ENCODE measurements around the gene CFAP52. TPM values are rescaled to one million over a fixed set of nuclear protein-coding genes. Genes with fewer than 3 reads are reported as not detected.

The CFAP52 gene
- total and polyA plus RNA-seq, 2 experiments from 2014 or later = not detected

DNA sequence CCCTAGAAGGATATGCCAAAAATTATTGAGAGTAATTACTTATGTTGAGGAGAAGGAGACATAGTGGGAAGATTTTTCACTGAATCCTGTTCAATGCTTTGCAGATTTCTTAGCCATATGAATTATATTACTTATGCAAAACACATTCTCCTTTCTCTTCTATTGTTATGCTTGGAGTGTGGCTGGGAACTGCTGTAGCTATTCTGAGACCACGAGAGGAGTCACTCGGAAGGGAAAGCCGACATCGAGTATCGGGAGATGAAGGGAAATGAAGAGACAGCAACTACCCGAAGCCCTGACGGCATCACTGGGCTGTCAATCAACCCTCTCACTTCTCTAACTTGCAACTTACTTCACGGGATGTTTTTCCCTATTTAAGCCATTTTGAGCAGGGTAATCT is 40.4 kb upstream of the CFAP52 start:
- peaks cover 4% of the 10 kb centered on the region for H3K27me3 Mint-ChIP-seq (ENCODE audit: insufficient read depth, low read depth, poor library complexity)
- Histone ChIP-seq H3K4me2 (no peak overlapping the region), H3K9me2 (ENCODE audit: insufficient read depth) (0 out of 2 replicates have a peak, but pooled peaks cover 3% of the 10 kb centered on the region), H3K79me2 (replicated peaks; ENCODE audit: insufficient read depth) (no peaks in the 10 kb centered on the region), H3K27me3 (ENCODE audit: insufficient read depth) (no peaks in the 10 kb centered on the region), H3K4me1 (ENCODE audit: insufficient read depth) (0 out of 2 replicates have a peak, but pooled peaks cover 7% of the 10 kb centered on the region), H3K27ac (ENCODE audit: low read depth) (no peak overlapping the region), H3F3A (replicated peaks; ENCODE audit: low read depth) (no peaks in the 10 kb centered on the region), H2AFZ (no peak overlapping the region), H3K36me3 (ENCODE audit: insufficient read depth) (no peaks in the 10 kb centered on the region), H3K4me3 (no peak overlapping the region), H4K20me1 (replicated peaks; ENCODE audit: insufficient read depth) (no peaks in the 10 kb centered on the region)
- ATAC-seq (no peak), DNase-seq (ENCODE audit: low spot score) (no peak)
- no peaks in the 10 kb centered on the region; the same call in 2 of the 3 replicates for H3K9me3 Mint-ChIP-seq
- H3K4me1 Mint-ChIP-seq = peaks cover 12% of the 10 kb centered on the region; the same call in 2 of the 3 replicates
- no peak overlapping the region for H3K27ac Mint-ChIP-seq
- no peak overlapping the region for H3K4me3 Mint-ChIP-seq
- TF ChIP-seq EZH2 (IDR thresholded peaks at IDR 0.05; ENCODE audit: low read depth, unreplicated experiment) (no peak), NANOG (IDR thresholded peaks at IDR 0.05; ENCODE audit: borderline replicate concordance) (no peak), ZNF114 (CRISPR knock-in tag; IDR thresholded peaks at IDR 0.05) (no peak), ZNF331 (CRISPR knock-in tag; IDR thresholded peaks at IDR 0.05; ENCODE audit: low read depth) (no peak), CREB1 (CRISPR knock-in tag; IDR thresholded peaks at IDR 0.05; ENCODE audit: low read depth) (no peak), EZH2phosphoT487 (IDR thresholded peaks at IDR 0.05; ENCODE audit: unreplicated experiment) (no peak), STAT1 (IDR thresholded peaks at IDR 0.05; ENCODE audit: unreplicated experiment) (no peak)
- TF ChIP-seq, protein P1, sequence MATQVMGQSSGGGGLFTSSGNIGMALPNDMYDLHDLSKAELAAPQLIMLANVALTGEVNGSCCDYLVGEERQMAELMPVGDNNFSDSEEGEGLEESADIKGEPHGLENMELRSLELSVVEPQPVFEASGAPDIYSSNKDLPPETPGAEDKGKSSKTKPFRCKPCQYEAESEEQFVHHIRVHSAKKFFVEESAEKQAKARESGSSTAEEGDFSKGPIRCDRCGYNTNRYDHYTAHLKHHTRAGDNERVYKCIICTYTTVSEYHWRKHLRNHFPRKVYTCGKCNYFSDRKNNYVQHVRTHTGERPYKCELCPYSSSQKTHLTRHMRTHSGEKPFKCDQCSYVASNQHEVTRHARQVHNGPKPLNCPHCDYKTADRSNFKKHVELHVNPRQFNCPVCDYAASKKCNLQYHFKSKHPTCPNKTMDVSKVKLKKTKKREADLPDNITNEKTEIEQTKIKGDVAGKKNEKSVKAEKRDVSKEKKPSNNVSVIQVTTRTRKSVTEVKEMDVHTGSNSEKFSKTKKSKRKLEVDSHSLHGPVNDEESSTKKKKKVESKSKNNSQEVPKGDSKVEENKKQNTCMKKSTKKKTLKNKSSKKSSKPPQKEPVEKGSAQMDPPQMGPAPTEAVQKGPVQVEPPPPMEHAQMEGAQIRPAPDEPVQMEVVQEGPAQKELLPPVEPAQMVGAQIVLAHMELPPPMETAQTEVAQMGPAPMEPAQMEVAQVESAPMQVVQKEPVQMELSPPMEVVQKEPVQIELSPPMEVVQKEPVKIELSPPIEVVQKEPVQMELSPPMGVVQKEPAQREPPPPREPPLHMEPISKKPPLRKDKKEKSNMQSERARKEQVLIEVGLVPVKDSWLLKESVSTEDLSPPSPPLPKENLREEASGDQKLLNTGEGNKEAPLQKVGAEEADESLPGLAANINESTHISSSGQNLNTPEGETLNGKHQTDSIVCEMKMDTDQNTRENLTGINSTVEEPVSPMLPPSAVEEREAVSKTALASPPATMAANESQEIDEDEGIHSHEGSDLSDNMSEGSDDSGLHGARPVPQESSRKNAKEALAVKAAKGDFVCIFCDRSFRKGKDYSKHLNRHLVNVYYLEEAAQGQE (IDR thresholded peaks at IDR 0.05; ENCODE audit: unreplicated experiment) = no peak
- TF ChIP-seq, protein P2, sequence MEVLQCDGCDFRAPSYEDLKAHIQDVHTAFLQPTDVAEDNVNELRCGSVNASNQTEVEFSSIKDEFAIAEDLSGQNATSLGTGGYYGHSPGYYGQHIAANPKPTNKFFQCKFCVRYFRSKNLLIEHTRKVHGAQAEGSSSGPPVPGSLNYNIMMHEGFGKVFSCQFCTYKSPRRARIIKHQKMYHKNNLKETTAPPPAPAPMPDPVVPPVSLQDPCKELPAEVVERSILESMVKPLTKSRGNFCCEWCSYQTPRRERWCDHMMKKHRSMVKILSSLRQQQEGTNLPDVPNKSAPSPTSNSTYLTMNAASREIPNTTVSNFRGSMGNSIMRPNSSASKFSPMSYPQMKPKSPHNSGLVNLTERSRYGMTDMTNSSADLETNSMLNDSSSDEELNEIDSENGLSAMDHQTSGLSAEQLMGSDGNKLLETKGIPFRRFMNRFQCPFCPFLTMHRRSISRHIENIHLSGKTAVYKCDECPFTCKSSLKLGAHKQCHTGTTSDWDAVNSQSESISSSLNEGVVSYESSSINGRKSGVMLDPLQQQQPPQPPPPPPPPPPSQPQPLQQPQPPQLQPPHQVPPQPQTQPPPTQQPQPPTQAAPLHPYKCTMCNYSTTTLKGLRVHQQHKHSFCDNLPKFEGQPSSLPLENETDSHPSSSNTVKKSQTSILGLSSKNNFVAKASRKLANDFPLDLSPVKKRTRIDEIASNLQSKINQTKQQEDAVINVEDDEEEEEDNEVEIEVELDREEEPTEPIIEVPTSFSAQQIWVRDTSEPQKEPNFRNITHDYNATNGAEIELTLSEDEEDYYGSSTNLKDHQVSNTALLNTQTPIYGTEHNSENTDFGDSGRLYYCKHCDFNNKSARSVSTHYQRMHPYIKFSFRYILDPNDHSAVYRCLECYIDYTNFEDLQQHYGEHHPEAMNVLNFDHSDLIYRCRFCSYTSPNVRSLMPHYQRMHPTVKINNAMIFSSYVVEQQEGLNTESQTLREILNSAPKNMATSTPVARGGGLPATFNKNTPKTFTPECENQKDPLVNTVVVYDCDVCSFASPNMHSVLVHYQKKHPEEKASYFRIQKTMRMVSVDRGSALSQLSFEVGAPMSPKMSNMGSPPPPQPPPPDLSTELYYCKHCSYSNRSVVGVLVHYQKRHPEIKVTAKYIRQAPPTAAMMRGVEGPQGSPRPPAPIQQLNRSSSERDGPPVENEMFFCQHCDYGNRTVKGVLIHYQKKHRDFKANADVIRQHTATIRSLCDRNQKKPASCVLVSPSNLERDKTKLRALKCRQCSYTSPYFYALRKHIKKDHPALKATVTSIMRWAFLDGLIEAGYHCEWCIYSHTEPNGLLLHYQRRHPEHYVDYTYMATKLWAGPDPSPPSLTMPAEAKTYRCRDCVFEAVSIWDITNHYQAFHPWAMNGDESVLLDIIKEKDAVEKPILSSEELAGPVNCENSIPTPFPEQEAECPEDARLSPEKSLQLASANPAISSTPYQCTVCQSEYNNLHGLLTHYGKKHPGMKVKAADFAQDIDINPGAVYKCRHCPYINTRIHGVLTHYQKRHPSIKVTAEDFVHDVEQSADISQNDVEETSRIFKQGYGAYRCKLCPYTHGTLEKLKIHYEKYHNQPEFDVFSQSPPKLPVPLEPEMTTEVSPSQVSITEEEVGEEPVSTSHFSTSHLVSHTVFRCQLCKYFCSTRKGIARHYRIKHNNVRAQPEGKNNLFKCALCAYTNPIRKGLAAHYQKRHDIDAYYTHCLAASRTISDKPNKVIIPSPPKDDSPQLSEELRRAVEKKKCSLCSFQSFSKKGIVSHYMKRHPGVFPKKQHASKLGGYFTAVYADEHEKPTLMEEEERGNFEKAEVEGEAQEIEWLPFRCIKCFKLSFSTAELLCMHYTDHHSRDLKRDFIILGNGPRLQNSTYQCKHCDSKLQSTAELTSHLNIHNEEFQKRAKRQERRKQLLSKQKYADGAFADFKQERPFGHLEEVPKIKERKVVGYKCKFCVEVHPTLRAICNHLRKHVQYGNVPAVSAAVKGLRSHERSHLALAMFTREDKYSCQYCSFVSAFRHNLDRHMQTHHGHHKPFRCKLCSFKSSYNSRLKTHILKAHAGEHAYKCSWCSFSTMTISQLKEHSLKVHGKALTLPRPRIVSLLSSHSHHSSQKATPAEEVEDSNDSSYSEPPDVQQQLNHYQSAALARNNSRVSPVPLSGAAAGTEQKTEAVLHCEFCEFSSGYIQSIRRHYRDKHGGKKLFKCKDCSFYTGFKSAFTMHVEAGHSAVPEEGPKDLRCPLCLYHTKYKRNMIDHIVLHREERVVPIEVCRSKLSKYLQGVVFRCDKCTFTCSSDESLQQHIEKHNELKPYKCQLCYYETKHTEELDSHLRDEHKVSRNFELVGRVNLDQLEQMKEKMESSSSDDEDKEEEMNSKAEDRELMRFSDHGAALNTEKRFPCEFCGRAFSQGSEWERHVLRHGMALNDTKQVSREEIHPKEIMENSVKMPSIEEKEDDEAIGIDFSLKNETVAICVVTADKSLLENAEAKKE (CRISPR knock-in tag; IDR thresholded peaks at IDR 0.05) = no peak
- H3K36me3 Mint-ChIP-seq (ENCODE audit: low read depth) = no peaks in the 10 kb centered on the region
